Upper lobe of left lung (tissue), 6 donors: ENCODE measurements around the gene PLAAT5. TPM values are rescaled to one million over a fixed set of nuclear protein-coding genes. Genes with fewer than 3 reads are reported as not detected.

Source experiments
- ATAC-seq, 2 donors: fragments of 200-7000 bp; cut with Tn5 transposase; one replicate each; pipeline ENCODE4 v1.9.1; 2022; ENCODE audit warnings: mild to moderate bottlenecking in 2 of 2, moderate library complexity in 2 of 2; ENCODE audit not compliant: low FRiP score in 2 of 2
- DNase-seq, 2 donors: peaks; one replicate each; pipeline ENCODE4 v3.0.0-alpha.2; 2019 to 2020
- H3K27ac ChIP-seq, 4 donors: fragments of 200-600 bp; sonication (generic); one replicate each; pipeline ENCODE4 v1.5.1; 2016 to 2019
- H3K27me3 ChIP-seq, 4 donors: fragments of 200-600 bp; sonication (generic); one replicate each; pipeline ENCODE4 v1.5.1; 2017 to 2019
- H3K36me3 ChIP-seq, 4 donors: fragments of 200-600 bp; sonication (generic); one replicate each; pipeline ENCODE4 v1.5.1; 2016 to 2019
- H3K4me1 ChIP-seq, 4 donors: fragments of 200-600 bp; sonication (generic); one replicate each; pipeline ENCODE4 v1.5.1; 2018 to 2019
- H3K4me3 ChIP-seq, 4 donors: fragments of 200-600 bp; sonication (generic); one replicate each; pipeline ENCODE4 v1.5.1; 2017 to 2019; ENCODE audit warnings: mild to moderate bottlenecking in 2 of 4, moderate library complexity in 1 of 4
- H3K9me3 ChIP-seq, 4 donors: fragments of 200-600 bp; sonication (generic); one replicate each; pipeline ENCODE4 v1.5.1; 2018 to 2019
- EP300 ChIP-seq, 4 donors: sonication (generic); formaldehyde crosslinking; IDR thresholded peaks; one replicate each; pipeline ENCODE4 v1.5.1; 2017; ENCODE audit warnings: antibody characterized with exemption in 4 of 4, control low read depth in 2 of 4
- POLR2A ChIP-seq, 4 donors: fragments of 450-650 bp; IDR thresholded peaks; one replicate each; pipeline ENCODE4 v1.5.1; 2016 to 2017; ENCODE audit warnings: antibody characterized with exemption in 4 of 4, mild to moderate bottlenecking in 2 of 4
- POLR2AphosphoS5 ChIP-seq, 2 donors: sonication (generic); formaldehyde crosslinking; IDR thresholded peaks; one replicate each; pipeline ENCODE4 v1.5.1; 2017; ENCODE audit warnings: antibody characterized with exemption in 2 of 2
- WGBS, 2 donors: methylation state at CpG; one replicate each; pipeline ENCODE4 v1.1.5; 2017 to 2018; 5-methylcytosine and 5-hydroxymethylcytosine counted together
- total RNA-seq, 6 donors: library from RNA; depleted of rRNA in 4 of 6; stranded (reverse); fragments of >200 nt in 4 of 6; gene quantifications; one replicate each; pipeline versions ENCODE4 v1.1.0 to v1.2.1, GENCODE V29; 2016 to 2021
- TF ChIP-seq, protein P1 (sequence below), 6 experiments: fragments of 450-650 bp in 4 of 6; fragments of 200-600 bp in 2 of 6; sonication (generic) in 2 of 6; IDR thresholded peaks; one replicate each; pipeline ENCODE4 v1.5.1; 2016 to 2019; ENCODE audit warnings: antibody characterized with exemption in 6 of 6
- donor health status: DM: no; HTN: no; CAD: no; lungs with moderate emphysema.
- donor health status: DM: no; HTN: yes; CAD: no; lungs with severe emphysema.

PLAAT5 gene, protein sequence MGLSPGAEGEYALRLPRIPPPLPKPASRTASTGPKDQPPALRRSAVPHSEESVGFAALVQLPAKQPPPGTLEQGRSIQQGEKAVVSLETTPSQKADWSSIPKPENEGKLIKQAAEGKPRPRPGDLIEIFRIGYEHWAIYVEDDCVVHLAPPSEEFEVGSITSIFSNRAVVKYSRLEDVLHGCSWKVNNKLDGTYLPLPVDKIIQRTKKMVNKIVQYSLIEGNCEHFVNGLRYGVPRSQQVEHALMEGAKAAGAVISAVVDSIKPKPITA
- total RNA-seq: 1 to 10 TPM; 1.0 to 7.2 (median 3.1) TPM

DNA sequence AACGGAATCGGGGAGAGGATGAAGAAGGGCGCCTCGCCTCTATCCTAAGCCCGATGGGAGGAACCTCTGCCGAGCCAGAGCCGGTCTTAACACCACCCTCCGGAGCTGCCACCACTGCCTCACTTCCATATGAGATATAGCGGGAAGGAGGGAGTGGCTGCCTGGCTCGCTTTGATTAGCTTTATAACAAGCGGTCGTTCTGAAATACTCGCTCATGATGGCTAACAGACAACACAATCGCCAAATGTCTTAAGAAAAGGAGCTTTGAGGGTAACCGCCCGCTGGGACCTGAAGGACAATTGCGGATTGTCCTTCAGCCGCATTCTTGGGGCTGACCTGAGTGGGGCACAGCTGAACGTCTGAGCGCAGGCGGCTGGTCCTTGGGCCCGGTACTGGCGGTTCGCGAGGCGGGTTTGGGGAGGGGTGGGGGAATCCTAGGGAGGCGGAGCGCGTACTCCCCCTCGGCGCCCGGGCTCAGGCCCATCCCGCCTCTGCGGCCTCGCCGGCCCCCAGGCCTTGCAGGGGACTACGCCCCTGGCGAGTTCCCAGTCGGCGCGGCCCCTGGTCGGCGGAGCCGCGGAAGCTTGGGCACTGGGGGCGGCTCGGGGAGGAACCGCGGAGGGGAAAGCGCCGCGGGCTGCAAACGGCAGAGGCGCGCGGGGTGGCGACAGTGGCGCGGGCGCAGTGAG is at the start of gene PLAAT5:
PLAAT5 (minus strand) TSS at position 617 of the 689 bp plus-strand sequence; CDS start at position 484, 133 bp downstream.
- H3K36me3 ChIP-seq: no peaks in the 10 kb centered on the region
- peaks cover 0 to 2% (median 2%) of the 10 kb centered on the region in 4 donors for H3K9me3 ChIP-seq
- peak within 1 kb of the TSS; percentile 32 to 78 (median 64) for H3K27ac ChIP-seq
- no peaks in the 10 kb centered on the region for H3K27me3 ChIP-seq
- 24 to 35% methylated on average over 16 to 32 of the region's 60 CpGs for WGBS, 2 donors
- H3K4me3 ChIP-seq: peak within 1 kb of the TSS; percentile 47 to 59 (median 54)
- ATAC-seq (peak; percentile 82 to 93), DNase-seq (peak in 1 of 2 donors; percentile 90)
- peaks cover 11 to 30% (median 19%) of the 10 kb centered on the region in 4 donors for H3K4me1 ChIP-seq
- TF ChIP-seq POLR2A (IDR thresholded peaks at IDR 0.05): peak in 2 of 4 donors; percentile 32 to 50
- TF ChIP-seq, protein P1, sequence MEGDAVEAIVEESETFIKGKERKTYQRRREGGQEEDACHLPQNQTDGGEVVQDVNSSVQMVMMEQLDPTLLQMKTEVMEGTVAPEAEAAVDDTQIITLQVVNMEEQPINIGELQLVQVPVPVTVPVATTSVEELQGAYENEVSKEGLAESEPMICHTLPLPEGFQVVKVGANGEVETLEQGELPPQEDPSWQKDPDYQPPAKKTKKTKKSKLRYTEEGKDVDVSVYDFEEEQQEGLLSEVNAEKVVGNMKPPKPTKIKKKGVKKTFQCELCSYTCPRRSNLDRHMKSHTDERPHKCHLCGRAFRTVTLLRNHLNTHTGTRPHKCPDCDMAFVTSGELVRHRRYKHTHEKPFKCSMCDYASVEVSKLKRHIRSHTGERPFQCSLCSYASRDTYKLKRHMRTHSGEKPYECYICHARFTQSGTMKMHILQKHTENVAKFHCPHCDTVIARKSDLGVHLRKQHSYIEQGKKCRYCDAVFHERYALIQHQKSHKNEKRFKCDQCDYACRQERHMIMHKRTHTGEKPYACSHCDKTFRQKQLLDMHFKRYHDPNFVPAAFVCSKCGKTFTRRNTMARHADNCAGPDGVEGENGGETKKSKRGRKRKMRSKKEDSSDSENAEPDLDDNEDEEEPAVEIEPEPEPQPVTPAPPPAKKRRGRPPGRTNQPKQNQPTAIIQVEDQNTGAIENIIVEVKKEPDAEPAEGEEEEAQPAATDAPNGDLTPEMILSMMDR (IDR thresholded peaks at IDR 0.05): no peak

- H3K4me1 ChIP-seq: peaks cover 23 to 47% (median 32%) of the 10 kb centered on the region in 4 donors
- peak overlapping the region; percentile 26 to 55 (median 45) for H3K4me3 ChIP-seq
- WGBS, 2 donors: 23 to 31% methylated on average over 6 to 8 of the region's 8 CpGs
These were observed 46.5 kb upstream of the PLAAT5 start for GRCh38 chr11:63537293-63538101.

GRCh38 chr11:63536669-63537292 is 45.8 kb upstream of the PLAAT5 start, which contains the start of gene PLAAT4:
Gene PLAAT4 (plus strand): TSS chr11:63536808. CDS start chr11:63536869, 61 bp downstream.
- Histone ChIP-seq H3K27ac (peak within 1 kb of the TSS; percentile 84 to 96 (median 92)), H3K27me3 (no peaks in the 10 kb centered on the region), H3K36me3 (no peaks in the 10 kb centered on the region), H3K4me1 (peaks cover 29 to 53% (median 38%) of the 10 kb centered on the region in 4 donors), H3K9me3 (no peaks in the 10 kb centered on the region), H3K4me3 (peak within 1 kb of the TSS; percentile 26 to 55 (median 45))
- ATAC-seq: peak; percentile 51 to 73
- TF ChIP-seq EP300 (IDR thresholded peaks at IDR 0.05): no peak
- no peak for TF ChIP-seq POLR2AphosphoS5 (IDR thresholded peaks at IDR 0.05)
- TF ChIP-seq, protein P1 (IDR thresholded peaks at IDR 0.05): no peak
- peak in 1 of 4 donors; percentile 29 for TF ChIP-seq POLR2A (IDR thresholded peaks at IDR 0.05)
- DNase-seq: peak in 1 of 2 donors; percentile 60
- 0 to 6% methylated on average over 4 to 10 of the region's 10 CpGs for WGBS, 2 donors

More at GRCh38 chr11:63537293-63538101, 46.5 kb upstream of the PLAAT5 start:
- ATAC-seq (peak; percentile 73 to 82), DNase-seq (peak; percentile 49 to 72)
- Histone ChIP-seq H3K27me3 (no peaks in the 10 kb centered on the region), H3K27ac (peak overlapping the region; percentile 84 to 96 (median 92)), H3K36me3 (no peaks in the 10 kb centered on the region), H3K9me3 (no peaks in the 10 kb centered on the region)
- TF ChIP-seq POLR2AphosphoS5 (IDR thresholded peaks at IDR 0.05): peak; percentile 56 to 60
- peak in 2 of 4 donors; percentile 27 to 38 for TF ChIP-seq EP300 (IDR thresholded peaks at IDR 0.05)
- TF ChIP-seq, protein P1 (IDR thresholded peaks at IDR 0.05): no peak
- peak in 2 of 4 donors; percentile 43 to 65 for TF ChIP-seq POLR2A (IDR thresholded peaks at IDR 0.05)

DNA sequence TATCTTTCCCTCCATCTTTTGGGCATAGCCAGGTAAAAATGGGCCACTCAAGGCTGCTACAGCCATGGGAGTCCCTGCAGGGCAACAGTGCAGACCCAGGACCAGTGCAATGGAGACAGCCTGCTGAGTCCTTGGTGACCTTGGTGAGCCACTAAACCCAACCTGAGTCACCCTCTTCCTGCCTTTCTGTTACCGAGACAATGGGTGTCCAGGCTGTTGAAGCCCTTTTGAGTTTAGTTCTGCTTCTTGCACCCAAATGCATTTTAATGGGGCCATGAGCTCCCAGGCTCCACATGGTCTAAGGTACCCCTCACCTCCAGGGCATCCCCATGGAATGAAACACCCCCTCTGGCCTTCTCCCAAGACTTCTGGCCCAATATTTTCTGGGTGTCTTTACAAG is 44.8 kb upstream of the PLAAT5 start:
- Histone ChIP-seq H3K27ac (peak overlapping the region; percentile 84 to 96 (median 92)), H3K4me1 (peaks cover 36 to 61% (median 44%) of the 10 kb centered on the region in 4 donors), H3K36me3 (no peaks in the 10 kb centered on the region), H3K9me3 (no peaks in the 10 kb centered on the region), H3K4me3 (peak overlapping the region in 1 of 4 donors; percentile 50), H3K27me3 (no peaks in the 10 kb centered on the region)
- DNase-seq: no peak
- no peak for ATAC-seq
- WGBS, 2 donors: 58 to 100% methylated on average over 1 of the region's 1 CpG
- TF ChIP-seq EP300 (IDR thresholded peaks at IDR 0.05): no peak
- TF ChIP-seq, protein P1 (IDR thresholded peaks at IDR 0.05): no peak
